ENCODE measurements around the gene FAM177A1.
"Not testable (repeated sequence)": the region's sequence is repeated elsewhere in the genome, so short reads cannot be mapped to it uniquely, and the experiment has no call there.

FAM177A1 gene

GRCh38 chr14:35061113-35061791, 15.2 kb downstream of the FAM177A1 start:
- not testable (repeated sequence) for DNase-seq (ENCODE audit: low read depth in 3 of 3)

- DNase-seq (ENCODE audit: low read depth in 3 of 3) = not testable (repeated sequence)
Measured at GRCh38 chr14:35065731-35066130, 19.7 kb downstream of the FAM177A1 start.

GRCh38 chr14:35068238-35069012, 22.4 kb downstream of the FAM177A1 start:
- DNase-seq (ENCODE audit: low read depth in 3 of 3) = no peak

GRCh38 chr14:35072226-35072625, 26.2 kb downstream of the FAM177A1 start:
- DNase-seq (ENCODE audit: low read depth in 3 of 3) = no peak

- DNase-seq (ENCODE audit: low read depth in 3 of 3) = no peak
Measured at GRCh38 chr14:35073486-35073885, 27.4 kb downstream of the FAM177A1 start.

GRCh38 chr14:35078082-35078481, 32.0 kb downstream of the FAM177A1 start:
- no peak for DNase-seq (ENCODE audit: low read depth in 3 of 3)

- no peak for DNase-seq (ENCODE audit: low read depth in 3 of 3)
Measured at GRCh38 chr14:35079742-35080141, 33.7 kb downstream of the FAM177A1 start.

- no peak for DNase-seq (ENCODE audit: low read depth in 3 of 3)
Measured at GRCh38 chr14:35083530-35084150, 37.6 kb downstream of the FAM177A1 start.

- no peak for DNase-seq (ENCODE audit: low read depth in 3 of 3)
Measured at GRCh38 chr14:35085441-35085840, 39.4 kb downstream of the FAM177A1 start.

GRCh38 chr14:35088514-35088913, 42.4 kb downstream of the FAM177A1 start:
- no peak for DNase-seq (ENCODE audit: low read depth in 3 of 3)

GRCh38 chr14:35094645-35095044, 48.6 kb downstream of the FAM177A1 start:
- DNase-seq (ENCODE audit: low read depth in 3 of 3) = not testable (repeated sequence)

- DNase-seq (ENCODE audit: low read depth in 3 of 3) = no peak
Measured at GRCh38 chr14:35107866-35108265, 61.8 kb downstream of the FAM177A1 start.

GRCh38 chr14:35112641-35113040, 66.6 kb downstream of the FAM177A1 start:
- DNase-seq (ENCODE audit: low read depth in 3 of 3) = no peak

GRCh38 chr14:35113308-35113950, 67.4 kb downstream of the FAM177A1 start:
- no peak for DNase-seq (ENCODE audit: low read depth in 3 of 3)

GRCh38 chr14:35114036-35114435, 68.0 kb downstream of the FAM177A1 start:
- no peak for DNase-seq (ENCODE audit: low read depth in 3 of 3)

- DNase-seq (ENCODE audit: low read depth in 3 of 3) = no peak
Measured at GRCh38 chr14:35116242-35116641, 70.2 kb downstream of the FAM177A1 start.

GRCh38 chr14:35117112-35117511, 71.0 kb downstream of the FAM177A1 start:
- no peak for DNase-seq (ENCODE audit: low read depth in 3 of 3)

GRCh38 chr14:35121026-35121886, 75.2 kb downstream of the FAM177A1 start:
- DNase-seq (ENCODE audit: low read depth in 3 of 3) = peak in 1 of 3 donors; percentile 2

GRCh38 chr14:35121887-35122695, 76.0 kb downstream of the FAM177A1 start, which contains the start of the genes PPP2R3C and PRORP:
Gene PPP2R3C (minus strand): TSS chr14:35121990. CDS start chr14:35121959, 31 bp downstream.
Gene PRORP (plus strand): TSS chr14:35122552. CDS start chr14:35123246, 694 bp downstream.
- peak; percentile 79 to 83 (median 82) for DNase-seq (ENCODE audit: low read depth in 3 of 3)

Measured in stimulated activated CD4-positive, alpha-beta T cell treated with anti-CD3 and anti-CD28 coated beads, TNF-alpha, amount 100 ng/mL, for 48 hours (primary cell).